Measurements from ENCODE around the gene TMEM258.

Gene TMEM258

GRCh38 chr11:61783717-61784505 is 8.5 kb downstream of the TMEM258 start:
- TF ChIP-seq, protein P1, sequence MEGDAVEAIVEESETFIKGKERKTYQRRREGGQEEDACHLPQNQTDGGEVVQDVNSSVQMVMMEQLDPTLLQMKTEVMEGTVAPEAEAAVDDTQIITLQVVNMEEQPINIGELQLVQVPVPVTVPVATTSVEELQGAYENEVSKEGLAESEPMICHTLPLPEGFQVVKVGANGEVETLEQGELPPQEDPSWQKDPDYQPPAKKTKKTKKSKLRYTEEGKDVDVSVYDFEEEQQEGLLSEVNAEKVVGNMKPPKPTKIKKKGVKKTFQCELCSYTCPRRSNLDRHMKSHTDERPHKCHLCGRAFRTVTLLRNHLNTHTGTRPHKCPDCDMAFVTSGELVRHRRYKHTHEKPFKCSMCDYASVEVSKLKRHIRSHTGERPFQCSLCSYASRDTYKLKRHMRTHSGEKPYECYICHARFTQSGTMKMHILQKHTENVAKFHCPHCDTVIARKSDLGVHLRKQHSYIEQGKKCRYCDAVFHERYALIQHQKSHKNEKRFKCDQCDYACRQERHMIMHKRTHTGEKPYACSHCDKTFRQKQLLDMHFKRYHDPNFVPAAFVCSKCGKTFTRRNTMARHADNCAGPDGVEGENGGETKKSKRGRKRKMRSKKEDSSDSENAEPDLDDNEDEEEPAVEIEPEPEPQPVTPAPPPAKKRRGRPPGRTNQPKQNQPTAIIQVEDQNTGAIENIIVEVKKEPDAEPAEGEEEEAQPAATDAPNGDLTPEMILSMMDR (IDR thresholded peaks at IDR 0.05), result no peak
- no peak for TF ChIP-seq ZFX (IDR thresholded peaks at IDR 0.05; ENCODE audit: borderline replicate concordance)

GRCh38 chr11:61782841-61783240 is 9.6 kb downstream of the TMEM258 start:
- no peak for TF ChIP-seq ZFX (IDR thresholded peaks at IDR 0.05; ENCODE audit: borderline replicate concordance)

More at GRCh38 chr11:61783717-61784505, 8.5 kb downstream of the TMEM258 start:
- H3K27ac ChIP-seq, result no peak overlapping the region

DNA sequence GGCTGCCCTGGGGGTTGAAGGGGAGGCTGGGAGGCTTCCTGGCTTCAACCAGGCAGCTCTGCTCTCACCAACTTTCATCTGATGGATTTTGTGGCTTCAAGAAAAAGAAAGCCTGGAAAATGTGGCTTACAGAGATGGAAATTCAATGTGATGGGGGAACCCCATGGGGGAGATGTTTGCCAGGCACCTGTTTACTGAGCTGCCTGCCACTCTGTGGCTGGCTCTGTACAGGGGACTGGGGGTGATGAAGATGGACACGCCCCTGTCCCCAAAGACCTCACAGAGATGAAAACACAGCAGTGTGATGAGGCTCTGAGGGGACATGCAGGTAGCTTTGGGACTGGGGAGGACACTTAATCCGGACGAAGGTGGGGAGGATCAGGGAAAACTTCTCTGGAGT is 10.1 kb downstream of the TMEM258 start:
- no peak for TF ChIP-seq ZFX (IDR thresholded peaks at IDR 0.05; ENCODE audit: borderline replicate concordance)
- TF ChIP-seq, protein P1 (IDR thresholded peaks at IDR 0.05), result no peak
- peak overlapping the region; percentile 33; the same call in 1 of the 2 replicates for H3K27ac ChIP-seq

More at GRCh38 chr11:61782841-61783240, 9.6 kb downstream of the TMEM258 start:
- H3K27ac ChIP-seq, result peak overlapping the region; percentile 33; the same call in 1 of the 2 replicates

DNA sequence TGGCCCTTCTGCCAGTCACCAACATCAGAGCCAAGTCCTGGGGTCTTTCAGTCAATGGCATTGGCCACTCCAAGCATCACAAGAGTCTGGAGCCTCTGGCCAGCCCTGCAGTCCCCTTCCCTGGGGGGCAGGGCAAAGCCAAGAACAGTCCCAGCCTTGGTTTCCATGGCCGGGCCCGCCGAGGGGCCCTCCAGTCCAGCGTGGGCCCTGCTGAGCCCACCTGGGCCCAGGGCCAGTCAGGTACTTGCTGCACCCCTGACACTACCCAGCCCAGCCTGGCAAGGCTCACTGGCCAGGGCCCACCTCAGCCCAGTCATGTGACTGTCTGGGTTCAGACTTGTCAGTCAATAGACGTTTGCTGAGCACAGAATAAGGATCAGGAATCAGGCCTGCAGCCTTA is 10.8 kb downstream of the TMEM258 start:
- H3K27ac ChIP-seq, result no peak overlapping the region
- no peak for TF ChIP-seq ZFX (IDR thresholded peaks at IDR 0.05; ENCODE audit: borderline replicate concordance)
- TF ChIP-seq, protein P1 (IDR thresholded peaks at IDR 0.05), result no peak

DNA sequence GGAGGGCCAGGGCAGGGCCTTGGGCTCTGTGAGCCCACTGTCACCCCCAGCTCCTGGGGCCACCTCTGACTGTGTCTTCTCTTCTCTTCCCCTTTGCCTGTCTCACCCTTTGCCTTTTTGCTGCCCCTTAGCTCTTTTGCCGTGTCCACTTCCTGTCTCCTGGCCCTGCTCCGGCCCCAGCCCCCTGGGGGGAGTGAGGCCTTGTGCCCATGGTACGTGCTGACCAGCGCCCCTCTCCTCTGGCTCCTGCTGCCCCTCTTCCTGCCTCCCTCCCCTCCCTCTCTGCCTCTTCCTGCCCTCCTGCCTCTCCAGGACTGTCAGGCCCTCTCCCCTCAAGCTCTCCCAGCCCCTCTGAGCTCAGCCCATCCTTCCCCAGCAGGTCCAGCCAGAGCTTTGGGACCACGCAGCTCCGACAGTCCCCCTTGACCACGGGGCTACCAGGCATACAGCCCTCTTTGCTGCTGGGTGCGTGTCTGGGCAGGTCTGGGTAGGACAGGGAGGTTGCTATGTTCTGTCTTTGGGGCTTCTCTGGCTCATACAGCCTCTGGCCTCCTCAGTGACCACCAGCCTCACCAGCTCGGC is 11.7 kb downstream of the TMEM258 start:
- no peak for TF ChIP-seq ZFX (IDR thresholded peaks at IDR 0.05; ENCODE audit: borderline replicate concordance)
- TF ChIP-seq, protein P1 (IDR thresholded peaks at IDR 0.05), result no peak
- H3K27ac ChIP-seq, result no peak overlapping the region

GRCh38 chr11:61779666-61780525 is 12.5 kb downstream of the TMEM258 start:
- TF ChIP-seq, protein P1 (IDR thresholded peaks at IDR 0.05), result no peak
- TF ChIP-seq ZFX (IDR thresholded peaks at IDR 0.05; ENCODE audit: borderline replicate concordance), result no peak
- no peak overlapping the region for H3K27ac ChIP-seq

DNA sequence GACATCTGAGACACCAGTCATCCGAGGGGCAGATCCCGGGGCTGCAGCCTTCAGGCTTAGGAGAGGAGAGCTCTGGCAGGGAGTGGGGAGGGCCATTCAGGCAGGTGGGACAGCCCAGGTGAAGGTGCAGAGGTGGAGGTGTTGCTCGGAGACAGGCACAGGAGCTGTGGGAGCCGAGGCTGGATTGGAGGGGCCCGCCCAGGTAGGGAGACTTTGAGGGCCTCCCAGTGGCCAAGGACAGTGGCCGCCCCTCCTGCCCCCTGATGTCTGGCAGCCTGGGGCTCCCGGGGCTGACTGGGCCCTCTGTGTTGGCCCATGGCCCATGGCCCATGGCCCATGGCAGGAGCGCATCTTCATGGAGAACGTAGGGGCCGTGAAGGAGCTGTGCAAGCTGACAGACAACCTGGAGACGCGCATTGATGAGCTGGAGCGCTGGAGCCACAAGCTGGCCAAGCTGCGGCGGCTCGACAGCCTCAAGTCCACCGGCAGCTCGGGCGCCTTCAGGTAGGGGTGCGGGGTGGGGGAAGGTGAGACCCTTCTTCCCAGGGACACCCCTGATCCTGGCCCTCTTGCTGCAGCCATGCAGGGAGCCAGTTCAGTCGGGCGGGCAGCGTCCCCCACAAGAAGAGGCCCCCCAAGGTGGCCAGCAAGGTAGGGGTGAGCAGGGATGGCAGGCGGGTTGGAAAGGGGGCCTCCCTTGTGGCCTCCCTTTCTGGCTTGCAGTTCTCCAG is 13.3 kb downstream of the TMEM258 start:
- TF ChIP-seq, protein P1 (IDR thresholded peaks at IDR 0.05), result no peak
- TF ChIP-seq ZFX (IDR thresholded peaks at IDR 0.05; ENCODE audit: borderline replicate concordance), result no peak

More for the DNA sequence above, 13.3 kb downstream of the TMEM258 start:
- H3K27ac ChIP-seq, result no peak overlapping the region
